GM12874 (cell line): ENCODE measurements around the gene ATF3.

Experiments used
- TF ChIP-seq, protein P1 (sequence below): IDR thresholded peaks from 2 replicates; pipeline ENCODE4 v1.5.1; 2011; ENCODE audit warnings: low read depth, mild to moderate bottlenecking, control low read depth, low read length, moderate library complexity; ENCODE audit not compliant: insufficient read depth

ATF3 gene

GRCh38 chr1:212651521-212651920 is 43.0 kb downstream of the ATF3 start:
- TF ChIP-seq, protein P1, sequence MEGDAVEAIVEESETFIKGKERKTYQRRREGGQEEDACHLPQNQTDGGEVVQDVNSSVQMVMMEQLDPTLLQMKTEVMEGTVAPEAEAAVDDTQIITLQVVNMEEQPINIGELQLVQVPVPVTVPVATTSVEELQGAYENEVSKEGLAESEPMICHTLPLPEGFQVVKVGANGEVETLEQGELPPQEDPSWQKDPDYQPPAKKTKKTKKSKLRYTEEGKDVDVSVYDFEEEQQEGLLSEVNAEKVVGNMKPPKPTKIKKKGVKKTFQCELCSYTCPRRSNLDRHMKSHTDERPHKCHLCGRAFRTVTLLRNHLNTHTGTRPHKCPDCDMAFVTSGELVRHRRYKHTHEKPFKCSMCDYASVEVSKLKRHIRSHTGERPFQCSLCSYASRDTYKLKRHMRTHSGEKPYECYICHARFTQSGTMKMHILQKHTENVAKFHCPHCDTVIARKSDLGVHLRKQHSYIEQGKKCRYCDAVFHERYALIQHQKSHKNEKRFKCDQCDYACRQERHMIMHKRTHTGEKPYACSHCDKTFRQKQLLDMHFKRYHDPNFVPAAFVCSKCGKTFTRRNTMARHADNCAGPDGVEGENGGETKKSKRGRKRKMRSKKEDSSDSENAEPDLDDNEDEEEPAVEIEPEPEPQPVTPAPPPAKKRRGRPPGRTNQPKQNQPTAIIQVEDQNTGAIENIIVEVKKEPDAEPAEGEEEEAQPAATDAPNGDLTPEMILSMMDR = no peak

GRCh38 chr1:212651977-212652376 is 43.4 kb downstream of the ATF3 start:
- TF ChIP-seq, protein P1 = no peak

- TF ChIP-seq, protein P1 = no peak
Observed at GRCh38 chr1:212652609-212653008, 44.0 kb downstream of the ATF3 start.

DNA sequence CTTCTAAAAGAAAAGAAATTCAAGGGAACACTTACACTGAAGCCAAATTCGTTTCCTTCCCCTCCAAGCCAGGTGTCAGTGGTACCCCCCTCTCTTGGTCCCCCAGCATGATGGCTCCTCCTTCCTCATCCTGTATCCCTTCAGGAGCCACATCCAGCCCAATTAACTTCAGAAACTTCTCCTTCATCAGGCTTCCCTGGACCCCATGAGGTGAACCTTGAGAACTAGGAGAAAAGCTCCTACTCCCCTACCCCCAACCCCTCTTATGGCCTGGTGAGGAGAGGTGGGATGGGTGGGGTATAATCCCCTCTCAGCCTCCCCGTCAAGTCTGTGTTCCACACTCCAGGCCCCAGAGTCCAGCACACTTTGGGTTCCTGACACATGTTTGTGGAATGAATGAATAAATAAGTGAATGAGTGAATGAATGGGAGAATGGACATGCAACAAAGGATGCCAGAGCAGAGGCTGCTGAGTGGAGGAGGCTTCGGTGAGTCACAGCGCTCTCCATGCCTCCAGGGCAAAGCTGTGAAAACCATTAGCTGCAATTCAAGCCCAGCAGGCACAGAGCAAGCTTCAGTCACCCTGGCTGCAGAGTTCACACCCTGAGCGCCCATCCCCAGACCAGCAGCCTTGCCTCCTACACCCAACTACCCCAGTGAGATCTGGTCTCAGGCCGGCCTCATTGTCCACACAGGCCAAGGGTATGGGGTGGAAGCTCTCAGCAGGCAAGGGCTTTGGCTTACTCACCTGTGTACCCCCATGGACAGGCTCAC is 47.3 kb downstream of the ATF3 start:
- TF ChIP-seq, protein P1 = no peak

DNA sequence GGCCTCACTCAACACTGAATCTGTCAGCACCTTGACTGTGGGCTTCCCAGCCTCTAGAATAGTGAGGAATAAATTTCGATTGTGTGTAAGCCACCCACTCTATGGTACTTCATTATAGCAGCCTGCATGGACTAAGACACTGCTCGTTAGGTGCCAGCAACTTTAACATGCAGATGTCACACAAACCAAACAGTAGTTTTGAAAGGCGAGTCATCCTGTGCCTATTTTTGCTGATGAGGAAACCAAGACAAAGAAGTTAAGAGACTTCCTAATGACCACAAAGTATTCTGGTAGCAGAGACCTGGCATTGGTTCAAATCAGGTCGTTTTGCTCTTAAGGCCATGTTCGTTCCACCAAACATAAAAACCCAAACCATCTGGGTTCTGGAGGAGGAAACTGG is 48.2 kb downstream of the ATF3 start:
- TF ChIP-seq, protein P1 = no peak

- TF ChIP-seq, protein P1 = no peak
Observed at GRCh38 chr1:212664409-212665199, 56.0 kb downstream of the ATF3 start.

GRCh38 chr1:212665241-212666115 is 56.9 kb downstream of the ATF3 start:
- TF ChIP-seq, protein P1 = peak; percentile 98
